Measurements from ENCODE around the gene ZNF618. TPM values are rescaled to one million over a fixed set of nuclear protein-coding genes. Genes with fewer than 3 reads are reported as not detected.

Gene ZNF618
- total and polyA plus RNA-seq, 2 experiments from 2014 or later: 12.1 to 22.1 TPM

DNA sequence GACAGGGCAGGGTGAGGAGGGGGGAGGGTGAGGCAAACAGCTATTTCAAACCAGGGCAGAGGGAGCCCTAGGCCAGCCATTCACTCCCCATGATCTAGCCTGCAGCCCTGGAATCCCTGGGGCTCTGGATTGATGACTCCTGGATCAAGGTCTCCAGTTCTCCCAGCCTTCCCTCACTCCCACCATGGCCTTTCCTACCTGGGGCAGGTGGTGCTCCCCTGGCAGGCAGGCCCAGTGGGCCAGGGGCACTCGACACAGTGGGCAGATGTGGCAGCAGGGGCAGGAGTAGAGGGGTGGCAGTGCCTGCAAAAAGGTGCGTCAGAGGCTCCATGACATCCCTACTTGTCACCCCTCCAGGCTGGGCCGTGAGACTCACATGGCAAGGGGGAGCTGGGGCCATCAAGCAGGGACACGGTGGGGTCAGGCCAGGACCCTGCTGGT lies 216.9 kb downstream of the ZNF618 start:
- no peaks in the 10 kb centered on the region for H3K9me2 ChIP-seq (ENCODE audit: insufficient read depth)
- DNase-seq (ENCODE audit: low spot score): no peak
- Mint-ChIP-seq H3K9me3 (no peaks in the 10 kb centered on the region), H3K4me3 (no peak overlapping the region), H3K27ac (no peak overlapping the region), H3K36me3 (ENCODE audit: low read depth) (no peaks in the 10 kb centered on the region; the same call in 2 of the 3 replicates), H3K27me3 (ENCODE audit: insufficient read depth, low read depth, poor library complexity) (peaks cover 26% of the 10 kb centered on the region), H3K4me1 (peaks cover 4% of the 10 kb centered on the region; the same call in 1 of the 3 replicates)
- TF ChIP-seq, protein P1, sequence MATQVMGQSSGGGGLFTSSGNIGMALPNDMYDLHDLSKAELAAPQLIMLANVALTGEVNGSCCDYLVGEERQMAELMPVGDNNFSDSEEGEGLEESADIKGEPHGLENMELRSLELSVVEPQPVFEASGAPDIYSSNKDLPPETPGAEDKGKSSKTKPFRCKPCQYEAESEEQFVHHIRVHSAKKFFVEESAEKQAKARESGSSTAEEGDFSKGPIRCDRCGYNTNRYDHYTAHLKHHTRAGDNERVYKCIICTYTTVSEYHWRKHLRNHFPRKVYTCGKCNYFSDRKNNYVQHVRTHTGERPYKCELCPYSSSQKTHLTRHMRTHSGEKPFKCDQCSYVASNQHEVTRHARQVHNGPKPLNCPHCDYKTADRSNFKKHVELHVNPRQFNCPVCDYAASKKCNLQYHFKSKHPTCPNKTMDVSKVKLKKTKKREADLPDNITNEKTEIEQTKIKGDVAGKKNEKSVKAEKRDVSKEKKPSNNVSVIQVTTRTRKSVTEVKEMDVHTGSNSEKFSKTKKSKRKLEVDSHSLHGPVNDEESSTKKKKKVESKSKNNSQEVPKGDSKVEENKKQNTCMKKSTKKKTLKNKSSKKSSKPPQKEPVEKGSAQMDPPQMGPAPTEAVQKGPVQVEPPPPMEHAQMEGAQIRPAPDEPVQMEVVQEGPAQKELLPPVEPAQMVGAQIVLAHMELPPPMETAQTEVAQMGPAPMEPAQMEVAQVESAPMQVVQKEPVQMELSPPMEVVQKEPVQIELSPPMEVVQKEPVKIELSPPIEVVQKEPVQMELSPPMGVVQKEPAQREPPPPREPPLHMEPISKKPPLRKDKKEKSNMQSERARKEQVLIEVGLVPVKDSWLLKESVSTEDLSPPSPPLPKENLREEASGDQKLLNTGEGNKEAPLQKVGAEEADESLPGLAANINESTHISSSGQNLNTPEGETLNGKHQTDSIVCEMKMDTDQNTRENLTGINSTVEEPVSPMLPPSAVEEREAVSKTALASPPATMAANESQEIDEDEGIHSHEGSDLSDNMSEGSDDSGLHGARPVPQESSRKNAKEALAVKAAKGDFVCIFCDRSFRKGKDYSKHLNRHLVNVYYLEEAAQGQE (IDR thresholded peaks at IDR 0.05; ENCODE audit: unreplicated experiment): no peak
- TF ChIP-seq, protein P2, sequence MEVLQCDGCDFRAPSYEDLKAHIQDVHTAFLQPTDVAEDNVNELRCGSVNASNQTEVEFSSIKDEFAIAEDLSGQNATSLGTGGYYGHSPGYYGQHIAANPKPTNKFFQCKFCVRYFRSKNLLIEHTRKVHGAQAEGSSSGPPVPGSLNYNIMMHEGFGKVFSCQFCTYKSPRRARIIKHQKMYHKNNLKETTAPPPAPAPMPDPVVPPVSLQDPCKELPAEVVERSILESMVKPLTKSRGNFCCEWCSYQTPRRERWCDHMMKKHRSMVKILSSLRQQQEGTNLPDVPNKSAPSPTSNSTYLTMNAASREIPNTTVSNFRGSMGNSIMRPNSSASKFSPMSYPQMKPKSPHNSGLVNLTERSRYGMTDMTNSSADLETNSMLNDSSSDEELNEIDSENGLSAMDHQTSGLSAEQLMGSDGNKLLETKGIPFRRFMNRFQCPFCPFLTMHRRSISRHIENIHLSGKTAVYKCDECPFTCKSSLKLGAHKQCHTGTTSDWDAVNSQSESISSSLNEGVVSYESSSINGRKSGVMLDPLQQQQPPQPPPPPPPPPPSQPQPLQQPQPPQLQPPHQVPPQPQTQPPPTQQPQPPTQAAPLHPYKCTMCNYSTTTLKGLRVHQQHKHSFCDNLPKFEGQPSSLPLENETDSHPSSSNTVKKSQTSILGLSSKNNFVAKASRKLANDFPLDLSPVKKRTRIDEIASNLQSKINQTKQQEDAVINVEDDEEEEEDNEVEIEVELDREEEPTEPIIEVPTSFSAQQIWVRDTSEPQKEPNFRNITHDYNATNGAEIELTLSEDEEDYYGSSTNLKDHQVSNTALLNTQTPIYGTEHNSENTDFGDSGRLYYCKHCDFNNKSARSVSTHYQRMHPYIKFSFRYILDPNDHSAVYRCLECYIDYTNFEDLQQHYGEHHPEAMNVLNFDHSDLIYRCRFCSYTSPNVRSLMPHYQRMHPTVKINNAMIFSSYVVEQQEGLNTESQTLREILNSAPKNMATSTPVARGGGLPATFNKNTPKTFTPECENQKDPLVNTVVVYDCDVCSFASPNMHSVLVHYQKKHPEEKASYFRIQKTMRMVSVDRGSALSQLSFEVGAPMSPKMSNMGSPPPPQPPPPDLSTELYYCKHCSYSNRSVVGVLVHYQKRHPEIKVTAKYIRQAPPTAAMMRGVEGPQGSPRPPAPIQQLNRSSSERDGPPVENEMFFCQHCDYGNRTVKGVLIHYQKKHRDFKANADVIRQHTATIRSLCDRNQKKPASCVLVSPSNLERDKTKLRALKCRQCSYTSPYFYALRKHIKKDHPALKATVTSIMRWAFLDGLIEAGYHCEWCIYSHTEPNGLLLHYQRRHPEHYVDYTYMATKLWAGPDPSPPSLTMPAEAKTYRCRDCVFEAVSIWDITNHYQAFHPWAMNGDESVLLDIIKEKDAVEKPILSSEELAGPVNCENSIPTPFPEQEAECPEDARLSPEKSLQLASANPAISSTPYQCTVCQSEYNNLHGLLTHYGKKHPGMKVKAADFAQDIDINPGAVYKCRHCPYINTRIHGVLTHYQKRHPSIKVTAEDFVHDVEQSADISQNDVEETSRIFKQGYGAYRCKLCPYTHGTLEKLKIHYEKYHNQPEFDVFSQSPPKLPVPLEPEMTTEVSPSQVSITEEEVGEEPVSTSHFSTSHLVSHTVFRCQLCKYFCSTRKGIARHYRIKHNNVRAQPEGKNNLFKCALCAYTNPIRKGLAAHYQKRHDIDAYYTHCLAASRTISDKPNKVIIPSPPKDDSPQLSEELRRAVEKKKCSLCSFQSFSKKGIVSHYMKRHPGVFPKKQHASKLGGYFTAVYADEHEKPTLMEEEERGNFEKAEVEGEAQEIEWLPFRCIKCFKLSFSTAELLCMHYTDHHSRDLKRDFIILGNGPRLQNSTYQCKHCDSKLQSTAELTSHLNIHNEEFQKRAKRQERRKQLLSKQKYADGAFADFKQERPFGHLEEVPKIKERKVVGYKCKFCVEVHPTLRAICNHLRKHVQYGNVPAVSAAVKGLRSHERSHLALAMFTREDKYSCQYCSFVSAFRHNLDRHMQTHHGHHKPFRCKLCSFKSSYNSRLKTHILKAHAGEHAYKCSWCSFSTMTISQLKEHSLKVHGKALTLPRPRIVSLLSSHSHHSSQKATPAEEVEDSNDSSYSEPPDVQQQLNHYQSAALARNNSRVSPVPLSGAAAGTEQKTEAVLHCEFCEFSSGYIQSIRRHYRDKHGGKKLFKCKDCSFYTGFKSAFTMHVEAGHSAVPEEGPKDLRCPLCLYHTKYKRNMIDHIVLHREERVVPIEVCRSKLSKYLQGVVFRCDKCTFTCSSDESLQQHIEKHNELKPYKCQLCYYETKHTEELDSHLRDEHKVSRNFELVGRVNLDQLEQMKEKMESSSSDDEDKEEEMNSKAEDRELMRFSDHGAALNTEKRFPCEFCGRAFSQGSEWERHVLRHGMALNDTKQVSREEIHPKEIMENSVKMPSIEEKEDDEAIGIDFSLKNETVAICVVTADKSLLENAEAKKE (CRISPR knock-in tag; IDR thresholded peaks at IDR 0.05): no peak
- H3K4me1 ChIP-seq (ENCODE audit: insufficient read depth): 0 out of 2 replicates have a peak, but pooled peaks cover 4% of the 10 kb centered on the region
- no peaks in the 10 kb centered on the region for H3K79me2 ChIP-seq (replicated peaks; ENCODE audit: insufficient read depth)
- H2AFZ ChIP-seq: no peak overlapping the region
- ATAC-seq: no peak
- H3K27ac ChIP-seq (ENCODE audit: low read depth): no peak overlapping the region
- no peaks in the 10 kb centered on the region for H3K36me3 ChIP-seq (ENCODE audit: insufficient read depth)
- no peaks in the 10 kb centered on the region for H3F3A ChIP-seq (replicated peaks; ENCODE audit: low read depth)
- H3K27me3 ChIP-seq (ENCODE audit: insufficient read depth): peaks cover 15% of the 10 kb centered on the region
- H4K20me1 ChIP-seq (replicated peaks; ENCODE audit: insufficient read depth): no peaks in the 10 kb centered on the region
- no peak overlapping the region for H3K4me3 ChIP-seq
- no peak overlapping the region for H3K4me2 ChIP-seq
